ENCODE results near the gene AAMP.

- no peak for TF ChIP-seq POLR2A (IDR thresholded peaks at IDR 0.05)
- TF ChIP-seq, protein P1, sequence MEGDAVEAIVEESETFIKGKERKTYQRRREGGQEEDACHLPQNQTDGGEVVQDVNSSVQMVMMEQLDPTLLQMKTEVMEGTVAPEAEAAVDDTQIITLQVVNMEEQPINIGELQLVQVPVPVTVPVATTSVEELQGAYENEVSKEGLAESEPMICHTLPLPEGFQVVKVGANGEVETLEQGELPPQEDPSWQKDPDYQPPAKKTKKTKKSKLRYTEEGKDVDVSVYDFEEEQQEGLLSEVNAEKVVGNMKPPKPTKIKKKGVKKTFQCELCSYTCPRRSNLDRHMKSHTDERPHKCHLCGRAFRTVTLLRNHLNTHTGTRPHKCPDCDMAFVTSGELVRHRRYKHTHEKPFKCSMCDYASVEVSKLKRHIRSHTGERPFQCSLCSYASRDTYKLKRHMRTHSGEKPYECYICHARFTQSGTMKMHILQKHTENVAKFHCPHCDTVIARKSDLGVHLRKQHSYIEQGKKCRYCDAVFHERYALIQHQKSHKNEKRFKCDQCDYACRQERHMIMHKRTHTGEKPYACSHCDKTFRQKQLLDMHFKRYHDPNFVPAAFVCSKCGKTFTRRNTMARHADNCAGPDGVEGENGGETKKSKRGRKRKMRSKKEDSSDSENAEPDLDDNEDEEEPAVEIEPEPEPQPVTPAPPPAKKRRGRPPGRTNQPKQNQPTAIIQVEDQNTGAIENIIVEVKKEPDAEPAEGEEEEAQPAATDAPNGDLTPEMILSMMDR (IDR thresholded peaks at IDR 0.05), result no peak
These were observed 8.0 kb upstream of the AAMP start for GRCh38 chr2:218277921-218278320.

Measured in adrenal gland (tissue), 5 donors.